ENCODE results near the gene EP400.

DNA sequence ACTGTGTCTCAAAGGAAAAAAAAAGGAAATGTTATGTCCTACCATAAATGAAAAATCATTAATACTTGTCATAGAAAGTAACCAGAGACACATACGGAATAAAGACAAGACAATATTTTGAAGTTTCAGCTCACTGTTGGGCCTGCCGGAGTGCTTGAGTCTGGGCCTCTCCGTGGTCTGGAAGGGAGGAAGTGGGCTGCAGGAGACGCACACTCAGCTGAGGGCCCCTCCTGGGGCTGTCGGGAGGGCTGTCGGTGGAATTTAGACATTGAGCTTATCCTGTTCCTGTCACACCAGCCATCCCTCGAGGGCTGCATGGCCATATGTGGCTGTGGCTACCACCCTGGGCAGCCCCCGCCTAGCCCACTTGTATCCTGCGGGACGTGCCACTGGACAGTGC, 113.7 kb downstream of the EP400 start:
- TF ChIP-seq, protein P1, sequence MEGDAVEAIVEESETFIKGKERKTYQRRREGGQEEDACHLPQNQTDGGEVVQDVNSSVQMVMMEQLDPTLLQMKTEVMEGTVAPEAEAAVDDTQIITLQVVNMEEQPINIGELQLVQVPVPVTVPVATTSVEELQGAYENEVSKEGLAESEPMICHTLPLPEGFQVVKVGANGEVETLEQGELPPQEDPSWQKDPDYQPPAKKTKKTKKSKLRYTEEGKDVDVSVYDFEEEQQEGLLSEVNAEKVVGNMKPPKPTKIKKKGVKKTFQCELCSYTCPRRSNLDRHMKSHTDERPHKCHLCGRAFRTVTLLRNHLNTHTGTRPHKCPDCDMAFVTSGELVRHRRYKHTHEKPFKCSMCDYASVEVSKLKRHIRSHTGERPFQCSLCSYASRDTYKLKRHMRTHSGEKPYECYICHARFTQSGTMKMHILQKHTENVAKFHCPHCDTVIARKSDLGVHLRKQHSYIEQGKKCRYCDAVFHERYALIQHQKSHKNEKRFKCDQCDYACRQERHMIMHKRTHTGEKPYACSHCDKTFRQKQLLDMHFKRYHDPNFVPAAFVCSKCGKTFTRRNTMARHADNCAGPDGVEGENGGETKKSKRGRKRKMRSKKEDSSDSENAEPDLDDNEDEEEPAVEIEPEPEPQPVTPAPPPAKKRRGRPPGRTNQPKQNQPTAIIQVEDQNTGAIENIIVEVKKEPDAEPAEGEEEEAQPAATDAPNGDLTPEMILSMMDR (conservative IDR thresholded peaks at IDR 0.05; ENCODE audit: low read depth, low read length) = no peak
- TF ChIP-seq EZH2 (IDR thresholded peaks at IDR 0.05; ENCODE audit: borderline replicate concordance, low read depth, low read length, poor library complexity, severe bottlenecking) = no peak
